NCI-H1436 (cell line): ENCODE data around the gene BNIP5.

Source experiments
- DNase-seq: peaks from one replicate; lab custom pipeline; 2025; lab: John Stamatoyannopoulos, UW

The BNIP5 gene

DNA sequence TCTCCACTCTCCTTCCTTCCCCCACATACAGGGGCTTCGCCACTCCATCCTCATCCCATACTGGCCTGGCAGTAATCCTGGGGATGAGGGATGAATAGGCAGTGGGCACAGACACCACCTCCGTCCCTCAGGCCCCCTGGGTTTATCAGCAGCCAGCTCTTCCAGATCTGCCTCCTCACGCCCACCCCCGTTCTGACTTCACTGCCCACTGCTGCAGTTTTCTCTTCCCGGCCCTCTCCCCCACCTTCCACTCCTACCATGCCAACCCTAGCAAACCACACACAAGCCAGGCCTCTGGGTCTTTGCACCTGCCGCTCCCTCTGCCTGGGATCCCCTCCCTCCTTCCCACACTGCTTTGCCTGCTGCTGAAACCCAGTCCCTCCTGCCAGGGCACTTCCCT lies 44.5 kb downstream of the BNIP5 start:
- DNase-seq = no peak

- no peak for DNase-seq
These were observed 45.7 kb downstream of the BNIP5 start for GRCh38 chr6:36290668-36291620.

- no peak for DNase-seq
These were observed 47.3 kb downstream of the BNIP5 start for GRCh38 chr6:36289281-36289878.

GRCh38 chr6:36286858-36287257 lies 49.8 kb downstream of the BNIP5 start:
- DNase-seq = no peak

- DNase-seq = no peak
These were observed 50.9 kb downstream of the BNIP5 start for GRCh38 chr6:36285797-36286196.

DNA sequence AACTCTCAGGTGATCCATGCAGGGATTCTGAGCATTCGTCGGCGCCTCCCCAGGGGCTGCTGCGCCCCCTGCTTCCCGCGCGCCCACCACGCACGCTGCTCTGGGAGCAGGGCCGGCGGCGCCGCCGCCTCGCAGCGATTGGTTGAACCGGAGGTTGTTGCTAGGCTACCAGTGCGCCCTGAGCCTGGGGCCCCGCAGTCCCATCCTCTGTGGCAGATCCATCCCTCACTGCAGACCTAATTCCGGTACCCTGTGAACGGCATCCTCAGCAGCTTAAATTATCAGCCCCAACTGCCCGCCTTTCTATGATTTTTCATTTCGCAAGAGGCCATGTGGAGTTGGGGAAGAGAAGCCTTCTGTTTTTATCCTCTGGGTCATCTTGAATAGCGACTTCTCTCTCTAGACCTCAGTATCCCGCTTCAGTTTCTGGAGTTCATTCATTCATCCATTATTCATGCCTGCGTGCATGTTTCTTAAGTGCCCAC lies 51.5 kb downstream of the BNIP5 start:
- no peak for DNase-seq

DNA sequence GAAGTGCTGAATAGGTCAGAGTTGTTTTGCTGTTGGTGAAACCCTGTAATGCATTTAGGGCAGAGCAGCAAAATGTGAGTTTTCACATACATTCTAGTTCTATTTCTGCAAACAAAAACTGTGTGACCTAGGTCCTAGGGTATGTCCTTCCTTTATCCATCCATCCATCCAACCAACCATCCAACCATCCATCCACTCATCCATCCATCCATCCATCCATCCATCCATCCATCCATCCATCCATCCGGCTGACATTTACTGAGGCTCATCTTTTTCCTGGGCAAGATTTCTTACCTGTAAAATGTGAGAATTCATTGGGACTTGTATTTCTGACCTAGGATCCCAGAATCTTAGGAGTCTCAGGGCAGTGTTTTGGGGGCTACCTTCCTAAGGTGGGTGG lies 52.3 kb downstream of the BNIP5 start:
- no peak for DNase-seq

GRCh38 chr6:36283608-36284007 lies 53.1 kb downstream of the BNIP5 start:
- no peak for DNase-seq

DNA sequence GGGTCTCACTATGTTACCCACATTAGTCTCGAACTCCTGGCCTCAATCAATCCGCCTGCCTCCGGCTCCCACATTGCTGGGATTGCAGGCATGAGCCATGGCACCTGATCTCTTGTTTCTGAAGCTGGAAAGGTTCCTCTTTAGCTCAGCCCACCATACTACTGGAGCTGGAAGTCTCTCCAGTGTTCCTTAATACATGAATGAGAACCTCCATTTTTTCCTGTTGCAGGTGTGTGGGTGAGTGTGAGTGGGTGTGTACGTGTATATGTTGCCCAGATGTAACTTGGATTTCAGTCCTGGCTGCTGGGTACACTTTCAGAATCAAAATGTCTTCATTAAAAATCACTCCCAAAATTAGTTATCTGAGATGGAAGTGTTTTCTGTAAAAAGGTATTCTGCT lies 55.7 kb downstream of the BNIP5 start:
- DNase-seq = no peak

- DNase-seq = no peak
These were observed 56.2 kb downstream of the BNIP5 start for GRCh38 chr6:36280467-36280866.

DNA sequence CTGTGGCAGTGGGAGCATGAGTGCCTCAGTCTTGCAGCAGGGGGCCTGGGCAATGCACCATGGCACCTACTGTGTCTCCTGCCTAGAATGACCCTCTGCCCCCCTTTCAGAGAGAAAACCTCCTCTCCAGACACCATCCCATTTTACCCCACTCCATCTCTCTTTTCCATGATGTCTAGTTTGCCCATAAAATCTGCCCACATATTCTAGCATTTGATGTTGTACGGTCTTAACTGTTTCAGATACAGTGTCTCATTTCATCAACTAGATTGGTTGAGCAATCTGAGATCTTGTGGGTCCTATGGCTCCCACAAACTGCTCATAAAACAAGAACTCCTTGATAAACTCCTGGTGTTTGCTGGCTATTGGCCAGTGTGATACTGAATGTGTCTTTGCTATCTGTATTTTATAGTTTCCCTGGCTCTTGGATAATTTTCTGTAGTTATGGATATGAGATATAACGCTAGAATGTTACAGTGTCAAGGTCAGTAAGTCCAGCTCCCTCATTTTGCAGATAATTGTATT lies 58.7 kb downstream of the BNIP5 start:
- DNase-seq = no peak

- DNase-seq = no peak
These were observed 59.8 kb downstream of the BNIP5 start for GRCh38 chr6:36276581-36277536.

- DNase-seq = no peak
These were observed 62.7 kb downstream of the BNIP5 start for GRCh38 chr6:36273802-36274514.

DNA sequence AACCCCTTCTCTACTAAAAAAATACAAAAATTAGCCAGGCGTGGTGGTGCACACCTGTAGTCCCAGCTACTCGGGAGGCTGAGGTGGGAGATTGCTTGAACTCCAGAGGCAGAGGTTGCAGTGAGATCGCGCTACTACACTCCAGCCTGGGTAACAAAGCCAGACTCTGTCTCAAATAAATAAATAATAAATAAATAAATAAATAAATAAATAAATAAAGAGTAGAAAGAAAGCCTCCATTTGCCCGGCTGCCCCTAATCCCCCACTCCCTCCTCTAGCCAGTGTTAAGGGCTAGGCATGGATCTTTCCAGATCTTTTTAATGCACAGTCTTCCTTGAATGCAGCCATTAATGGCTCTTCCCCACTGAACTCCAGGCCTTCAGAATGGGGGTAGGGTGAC lies 63.6 kb downstream of the BNIP5 start:
- no peak for DNase-seq

DNA sequence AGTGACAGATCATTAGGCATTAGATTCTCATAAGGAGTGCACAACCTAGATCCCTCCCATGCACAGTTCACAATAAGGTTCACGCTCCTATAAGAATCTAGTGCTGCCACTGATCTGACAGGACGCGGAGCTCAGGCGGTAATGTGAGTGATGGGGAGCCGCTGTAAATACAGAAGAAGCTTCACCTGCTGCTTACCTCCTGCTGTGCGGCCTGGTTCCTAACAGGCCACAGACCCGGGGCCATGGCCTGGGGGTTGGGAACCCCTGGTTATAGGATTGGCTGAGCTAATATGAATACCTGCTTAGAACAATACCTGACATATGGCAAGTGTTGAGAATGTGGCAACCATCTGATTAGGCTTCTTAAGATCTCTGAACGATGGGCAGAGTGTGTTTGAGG lies 64.5 kb downstream of the BNIP5 start:
- DNase-seq = no peak

DNA sequence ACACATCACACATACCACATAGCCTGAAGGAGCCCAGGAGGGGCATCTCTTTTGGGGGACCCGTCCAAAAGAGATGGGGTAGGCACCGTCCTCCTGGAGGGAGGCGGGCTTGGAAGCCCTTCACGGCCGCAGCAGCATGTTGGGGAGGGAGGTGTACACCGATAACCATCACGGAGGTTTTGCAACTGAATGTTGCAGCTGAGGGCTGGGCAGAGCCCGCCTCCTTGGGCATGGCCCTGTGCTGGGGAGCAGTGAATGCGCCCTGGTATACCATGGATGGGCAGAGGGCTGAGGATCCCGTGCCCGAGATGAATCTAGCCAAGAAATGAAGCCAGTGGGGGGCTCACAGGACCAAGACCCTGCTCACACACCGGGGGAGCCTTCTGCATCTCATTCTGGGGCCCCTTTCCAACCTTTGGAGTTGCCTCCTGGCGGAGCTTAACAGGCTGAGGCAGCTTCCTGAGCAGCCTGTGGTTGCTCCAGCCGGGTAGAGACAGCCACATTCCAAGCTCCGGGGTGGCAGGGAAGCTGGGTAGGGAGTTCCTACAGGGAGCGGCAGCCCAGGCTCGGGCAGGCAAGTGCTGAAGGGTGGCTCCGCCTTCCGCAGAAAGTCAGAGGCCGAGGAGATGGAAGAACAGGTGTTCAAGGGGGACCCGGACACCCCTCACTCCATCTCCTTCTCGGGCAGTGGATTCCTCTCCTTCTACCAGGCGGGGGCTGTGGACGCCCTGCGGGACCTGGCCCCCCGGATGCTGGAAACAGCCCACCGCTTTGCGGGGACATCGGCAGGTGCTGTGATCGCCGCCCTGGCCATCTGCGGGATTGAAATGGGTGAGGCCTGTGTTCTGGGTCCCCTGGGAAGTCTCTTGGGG lies 66.6 kb downstream of the BNIP5 start, which contains the start of gene PNPLA1:
Gene PNPLA1, plus strand, starts transcription at position 227 of the 872 bp plus-strand sequence. Its CDS starts 400 bp downstream, at position 627.
- DNase-seq = no peak

DNA sequence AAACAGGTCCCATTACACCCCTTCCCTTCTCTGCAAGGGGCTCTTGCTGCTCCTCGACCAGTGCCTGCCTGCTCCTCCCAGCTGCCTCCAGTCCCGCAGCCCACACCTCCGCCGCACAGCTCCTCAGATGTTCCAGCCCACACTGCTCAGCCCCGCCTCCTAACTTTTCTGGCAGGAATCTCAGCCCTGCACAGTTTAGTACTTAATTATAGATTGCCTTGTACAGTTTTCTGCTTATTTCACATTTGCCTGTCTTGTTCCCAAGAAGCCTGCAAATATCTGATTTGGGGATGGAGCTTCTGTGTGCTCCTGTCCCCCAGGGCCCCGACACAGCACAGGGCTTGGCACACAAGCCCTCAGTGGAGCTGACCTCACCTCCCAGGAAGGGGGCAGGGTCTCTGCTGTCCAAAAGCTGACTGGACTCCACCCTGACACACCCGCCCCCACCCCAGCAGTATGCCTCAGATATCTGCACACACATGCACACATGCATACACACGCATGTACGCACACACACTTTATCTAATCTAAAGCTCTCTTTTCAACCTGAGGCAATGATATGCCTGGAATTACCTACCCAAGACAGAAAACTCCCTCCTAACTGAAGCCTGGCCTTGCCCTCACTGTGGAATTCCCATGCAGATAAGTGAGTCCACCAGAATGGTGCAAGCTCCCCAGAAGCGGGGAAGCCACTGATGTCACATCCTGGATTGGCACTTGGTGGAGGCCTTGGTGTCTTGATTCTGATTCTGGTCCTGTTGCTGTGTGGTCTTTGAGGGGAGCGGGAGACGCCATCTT lies 68.0 kb downstream of the BNIP5 start:
- DNase-seq = no peak

DNA sequence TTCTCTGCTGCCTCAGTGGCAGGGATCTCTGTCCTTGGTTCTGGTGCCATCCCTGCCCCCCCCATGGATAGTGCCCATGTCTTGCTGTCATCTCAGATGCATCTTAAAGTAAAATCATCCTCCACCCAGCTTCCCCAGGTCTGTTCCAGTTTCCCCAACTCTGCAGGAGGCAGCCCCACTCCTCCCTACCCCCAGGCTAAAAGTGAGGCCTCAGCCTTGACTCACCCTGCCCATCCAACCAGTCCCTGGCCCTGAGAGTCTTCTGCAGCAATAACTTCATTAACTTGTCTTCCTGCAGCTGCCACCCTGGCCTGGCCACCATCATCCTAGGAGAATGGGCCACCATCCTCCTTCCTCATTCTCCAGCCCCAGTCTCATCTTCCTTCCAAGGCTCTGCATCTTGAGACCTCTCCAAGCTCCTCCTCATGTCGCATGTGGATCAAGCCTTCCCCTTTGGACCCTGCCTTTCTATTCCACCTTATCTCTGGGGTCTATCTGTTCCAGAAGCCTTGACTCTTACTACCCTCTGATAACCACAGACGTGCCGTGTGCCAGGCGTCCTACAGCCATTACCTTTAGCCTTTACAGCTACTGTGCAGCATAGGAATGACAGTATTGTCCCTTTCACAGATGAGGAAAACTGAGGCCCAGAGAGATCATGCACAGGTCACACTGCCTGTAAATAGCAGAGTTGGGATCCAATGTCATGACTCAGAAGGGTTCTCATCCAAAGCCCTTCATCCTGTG lies 68.8 kb downstream of the BNIP5 start:
- DNase-seq = no peak
